ENCODE measurements around the gene P2RX3.
"Not testable (repeated sequence)": the region's sequence is repeated elsewhere in the genome, so short reads cannot be mapped to it uniquely, and the experiment has no call there.

The P2RX3 gene

GRCh38 chr11:57353852-57354251, 15.7 kb downstream of the P2RX3 start:
- DNase-seq, result no peak

GRCh38 chr11:57354699-57355098, 16.5 kb downstream of the P2RX3 start:
- no peak for DNase-seq

GRCh38 chr11:57356268-57356667, 18.1 kb downstream of the P2RX3 start:
- no peak for DNase-seq

- no peak for DNase-seq
These were observed 19.2 kb downstream of the P2RX3 start for GRCh38 chr11:57357310-57357709.

GRCh38 chr11:57357856-57358255, 19.7 kb downstream of the P2RX3 start:
- no peak for DNase-seq

GRCh38 chr11:57358543-57358961, 20.4 kb downstream of the P2RX3 start:
- DNase-seq, result no peak

- DNase-seq, result no peak
These were observed 20.8 kb downstream of the P2RX3 start for GRCh38 chr11:57358991-57359390.

GRCh38 chr11:57359396-57359795, 21.2 kb downstream of the P2RX3 start:
- no peak for DNase-seq

- no peak for DNase-seq
These were observed 21.9 kb downstream of the P2RX3 start for GRCh38 chr11:57359896-57360690.

- no peak for DNase-seq
These were observed 22.8 kb downstream of the P2RX3 start for GRCh38 chr11:57360991-57361390.

- DNase-seq, result not testable (repeated sequence)
These were observed 23.3 kb downstream of the P2RX3 start for GRCh38 chr11:57361420-57361819.

GRCh38 chr11:57361926-57362325, 23.8 kb downstream of the P2RX3 start:
- no peak for DNase-seq

GRCh38 chr11:57363131-57364080, 25.3 kb downstream of the P2RX3 start:
- no peak for DNase-seq

GRCh38 chr11:57364851-57365660, 26.9 kb downstream of the P2RX3 start:
- DNase-seq, result no peak

- DNase-seq, result peak; percentile 80
These were observed 30.1 kb downstream of the P2RX3 start for GRCh38 chr11:57368106-57368844.

- DNase-seq, result no peak
These were observed 30.7 kb downstream of the P2RX3 start for GRCh38 chr11:57368845-57369232.

GRCh38 chr11:57370251-57370650, 32.1 kb downstream of the P2RX3 start:
- no peak for DNase-seq

- DNase-seq, result no peak
These were observed 32.8 kb downstream of the P2RX3 start for GRCh38 chr11:57370941-57371340.

- no peak for DNase-seq
These were observed 35.0 kb downstream of the P2RX3 start for GRCh38 chr11:57373146-57373545.

GRCh38 chr11:57374966-57375365, 36.8 kb downstream of the P2RX3 start:
- DNase-seq, result no peak

GRCh38 chr11:57375490-57375889, 37.3 kb downstream of the P2RX3 start:
- no peak for DNase-seq
